Mesothelial cell of epicardium (in vitro differentiated cells): ENCODE results near the gene TNNI3K. TPM values are rescaled to one million over a fixed set of nuclear protein-coding genes. Genes with fewer than 3 reads are reported as not detected.

ENCODE experiments used
- DNase-seq, 2 experiments: peaks; one replicate each; pipeline ENCODE4 v3.0.0; 2021; ENCODE audit warnings: low spot score in 2 of 2; ENCODE audit not compliant: unreplicated experiment in 2 of 2
- H3K27ac Mint-ChIP-seq: 2 replicates; pipeline ENCODE4 v1.8.0; 2021; ENCODE audit warnings: mixed read lengths
- H3K27me3 Mint-ChIP-seq: 2 replicates; pipeline ENCODE4 v1.8.0; 2021; ENCODE audit warnings: low read depth, mixed read lengths
- H3K36me3 Mint-ChIP-seq: 2 replicates; pipeline ENCODE4 v1.8.0; 2021; ENCODE audit warnings: mixed read lengths
- H3K4me1 Mint-ChIP-seq: 2 replicates; pipeline ENCODE4 v1.8.0; 2021; ENCODE audit warnings: mixed read lengths
- H3K4me3 Mint-ChIP-seq: 2 replicates; pipeline ENCODE4 v1.8.0; 2021; ENCODE audit warnings: mild to moderate bottlenecking, moderate library complexity, mixed read lengths
- H3K9me3 Mint-ChIP-seq: 2 replicates; pipeline ENCODE4 v1.8.0; 2021; ENCODE audit warnings: mixed read lengths
- CTCF ChIP-seq: fragments of 200-600 bp; sonication (generic); IDR thresholded peaks from one replicate; pipeline ENCODE4 v1.5.0; 2021; ENCODE audit warnings: antibody characterized with exemption; ENCODE audit not compliant: unreplicated experiment
- total RNA-seq: library from RNA; stranded (reverse); gene quantifications from 3 replicates; pipeline ENCODE4 v1.2.1, GENCODE V29; 2021

Gene TNNI3K
- total RNA-seq, 1 donor from 2014 or later, result 1.5 TPM

- Mint-ChIP-seq H3K36me3 (no peaks in the 10 kb centered on the region), H3K4me3 (no peak overlapping the region), H3K27me3 (no peaks in the 10 kb centered on the region), H3K27ac (no peak overlapping the region), H3K9me3 (no peaks in the 10 kb centered on the region), H3K4me1 (no peaks in the 10 kb centered on the region)
- no peak for DNase-seq
- no peak for TF ChIP-seq CTCF
Measured at GRCh38 chr1:74316302-74316701, 81.1 kb downstream of the TNNI3K start.

DNA sequence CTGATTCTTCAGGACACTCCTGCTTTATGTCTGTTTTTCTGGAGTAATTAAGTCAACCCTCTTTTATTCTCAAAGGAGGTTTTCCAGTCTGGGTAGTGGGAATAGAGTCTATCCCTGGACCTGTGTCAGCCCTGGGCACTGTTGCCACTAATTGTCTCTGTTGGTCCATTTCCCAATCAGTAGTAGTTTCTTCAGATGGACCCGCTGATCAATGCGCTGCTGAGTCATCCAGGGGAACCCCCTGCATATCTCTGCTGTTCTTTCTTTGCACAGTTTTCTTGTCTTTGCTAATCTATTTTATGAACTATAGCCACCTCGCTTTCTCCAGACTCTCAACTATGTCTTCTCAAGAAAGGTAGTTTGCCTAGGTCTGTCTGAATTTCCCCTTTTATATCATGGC, 82.5 kb downstream of the TNNI3K start:
- Mint-ChIP-seq H3K27ac (no peak overlapping the region), H3K4me1 (no peaks in the 10 kb centered on the region), H3K4me3 (no peak overlapping the region), H3K36me3 (no peaks in the 10 kb centered on the region), H3K27me3 (no peaks in the 10 kb centered on the region), H3K9me3 (no peaks in the 10 kb centered on the region)
- DNase-seq, result no peak
- TF ChIP-seq CTCF, result no peak

GRCh38 chr1:74323937-74324473, 88.8 kb downstream of the TNNI3K start:
- no peak for DNase-seq
- H3K27ac Mint-ChIP-seq, result no peak overlapping the region

DNA sequence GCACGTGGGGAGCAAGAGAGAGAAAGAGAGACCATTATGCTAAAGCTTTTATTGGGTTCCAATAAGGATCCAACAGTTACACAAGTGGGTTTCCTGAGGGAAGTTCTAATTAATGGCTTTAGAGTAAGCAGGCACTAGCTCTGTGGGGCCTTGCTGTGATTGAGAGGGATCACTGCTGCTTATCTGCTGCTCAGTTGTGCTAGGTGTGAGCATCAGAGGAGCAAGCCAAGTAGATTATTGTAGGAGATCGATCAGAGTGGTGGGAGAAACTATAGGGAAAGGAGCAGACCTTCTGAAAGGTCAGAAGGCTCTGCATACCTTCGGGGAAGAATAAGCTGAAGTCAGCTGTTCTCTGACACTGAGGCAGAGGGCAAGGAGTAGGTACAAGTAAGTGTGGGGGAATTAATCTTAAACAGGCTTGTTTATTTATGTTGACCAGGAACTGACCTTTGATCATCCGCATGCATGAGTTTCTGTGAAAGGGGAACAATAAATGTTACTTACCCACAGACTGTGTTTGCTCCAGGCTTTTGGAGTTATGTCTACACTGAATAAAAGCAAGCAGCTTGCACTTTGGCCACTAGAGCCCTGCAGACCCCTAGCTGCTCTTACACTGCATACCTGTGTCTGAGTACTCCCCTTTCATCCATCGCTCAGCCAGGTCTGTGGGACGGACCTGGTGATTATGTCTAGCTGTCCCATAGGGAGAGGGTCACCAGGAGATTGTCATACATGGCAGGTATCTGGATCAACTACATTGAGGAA, 89.7 kb downstream of the TNNI3K start:
- Mint-ChIP-seq H3K27ac (no peak overlapping the region), H3K9me3 (no peaks in the 10 kb centered on the region), H3K4me1 (no peaks in the 10 kb centered on the region), H3K36me3 (no peaks in the 10 kb centered on the region), H3K4me3 (no peak overlapping the region), H3K27me3 (peaks cover 2% of the 10 kb centered on the region)
- DNase-seq, result no peak
- TF ChIP-seq CTCF, result no peak

More at GRCh38 chr1:74323937-74324473, 88.8 kb downstream of the TNNI3K start:
- no peaks in the 10 kb centered on the region for H3K9me3 Mint-ChIP-seq
- H3K4me3 Mint-ChIP-seq, result no peak overlapping the region
- no peak for TF ChIP-seq CTCF
- H3K27me3 Mint-ChIP-seq, result peaks cover 2% of the 10 kb centered on the region
- H3K4me1 Mint-ChIP-seq, result no peaks in the 10 kb centered on the region
- no peaks in the 10 kb centered on the region for H3K36me3 Mint-ChIP-seq

DNA sequence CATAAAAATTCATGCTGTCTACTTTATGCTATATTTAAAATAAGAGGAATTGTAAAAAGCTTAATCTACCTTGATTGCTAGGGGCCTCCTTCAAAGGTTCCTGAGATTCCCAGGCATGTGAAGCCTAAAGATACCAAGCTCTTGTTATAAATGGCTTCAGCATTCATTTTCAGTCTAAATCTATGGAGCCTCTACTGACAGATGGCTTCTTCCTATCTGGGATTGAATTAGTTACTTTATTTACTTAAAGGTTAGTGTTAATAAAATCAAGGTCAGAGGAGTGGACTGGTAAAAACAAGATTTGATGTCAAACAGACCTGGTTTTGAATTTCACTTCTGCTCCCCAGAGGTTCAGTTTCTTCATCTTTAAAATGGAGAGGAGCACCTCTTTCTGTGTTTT, 93.7 kb downstream of the TNNI3K start:
- Mint-ChIP-seq H3K36me3 (no peaks in the 10 kb centered on the region), H3K9me3 (no peaks in the 10 kb centered on the region), H3K27me3 (peaks cover 2% of the 10 kb centered on the region), H3K4me3 (no peak overlapping the region), H3K4me1 (no peaks in the 10 kb centered on the region), H3K27ac (no peak overlapping the region)
- no peak for TF ChIP-seq CTCF
- no peak for DNase-seq
